Endothelial cell of umbilical vein (primary cell): Measurements from ENCODE around the gene WDR90. TPM values are rescaled to one million over a fixed set of nuclear protein-coding genes. Genes with fewer than 3 reads are reported as not detected.

Experiments
- BruUV-seq: library from RNA; stranded (reverse); fragments of 400-500 nt; replicated peaks from 2 replicates; lab custom pipeline; 2021; lab: Mats Ljungman, UMichigan
- CTCF ChIA-PET: fragments of 300-600, 350-600 bp; sonication (Branson Sonifier 250); formaldehyde crosslinking; loops from one replicate; lab custom pipeline; 2021; ENCODE audit warnings: antibody characterized with exemption, inconsistent platforms; lab: Charles Lee
- POLR2A ChIA-PET: fragments of 300-600, 350-600 bp; sonication (Branson Sonifier 250); formaldehyde crosslinking; loops from one replicate; lab custom pipeline; 2021; ENCODE audit warnings: antibody characterized with exemption, inconsistent platforms; lab: Charles Lee
- DNase-seq: peaks from one replicate; pipeline ENCODE4 v3.0.0-alpha.2; 2011; ENCODE audit warnings: low read depth, low spot score
- FAIRE-seq: peaks from 2 replicates; lab custom pipeline; 2011; peaks lifted over from hg19 to GRCh38; lab: Jason Lieb, UNC
- H2AFZ ChIP-seq: 2 replicates; pipeline ENCODE4 v1.6.0; 2012; ENCODE audit warnings: low read depth, low read length, control low read depth, inconsistent platforms
- H3K27ac ChIP-seq: 2 replicates; pipeline ENCODE4 v1.5.1; 2011; ENCODE audit warnings: low read depth, mild to moderate bottlenecking, control low read depth, low read length, moderate library complexity; ENCODE audit not compliant: insufficient read depth
- H3K27me3 ChIP-seq, 2 experiments: 2 replicates each; pipeline versions ENCODE4 v1.6.0 to v1.6.1; 2011; ENCODE audit warnings: low read length in 2 of 2, mixed read lengths in 1 of 2; ENCODE audit not compliant: control insufficient read depth in 2 of 2, insufficient read depth in 2 of 2
- H3K36me3 ChIP-seq, 2 experiments: 2 replicates in 1 of 2; 3 replicates in 1 of 2; pipeline ENCODE4 v1.5.1; 2011; ENCODE audit warnings: low read length in 2 of 2, mild to moderate bottlenecking in 1 of 2, moderate library complexity in 1 of 2; ENCODE audit not compliant: control insufficient read depth in 2 of 2, insufficient read depth in 2 of 2; ENCODE audit errors: extremely low read depth in 1 of 2
- H3K4me1 ChIP-seq: 3 replicates; pipeline ENCODE4 v1.5.1; 2011; ENCODE audit warnings: mild to moderate bottlenecking, low read length; ENCODE audit not compliant: control insufficient read depth, insufficient read depth; ENCODE audit errors: extremely low read depth
- H3K4me2 ChIP-seq: 2 replicates; pipeline ENCODE4 v1.6.1; 2011; ENCODE audit warnings: low read length, control low read depth, mixed read lengths; ENCODE audit not compliant: insufficient read depth
- H3K4me3 ChIP-seq, 3 experiments: fragments of 200-600 bp in 1 of 3; sonication (generic), shearing (Covaris generic) in 1 of 3; replicated peaks in 1 of 3; 2 replicates each; pipeline ENCODE4 v1.5.1; 2011 to 2016; ENCODE audit warnings: control low read depth in 3 of 3, low read length in 3 of 3, mild to moderate bottlenecking in 2 of 3, inconsistent platforms in 1 of 3, low read depth in 1 of 3, moderate library complexity in 1 of 3; ENCODE audit not compliant: insufficient read depth in 1 of 3
- H3K79me2 ChIP-seq: 2 replicates; pipeline ENCODE4 v1.6.0; 2012; ENCODE audit warnings: low read length, inconsistent platforms; ENCODE audit not compliant: control insufficient read depth, insufficient read depth
- H3K9ac ChIP-seq: replicated peaks from 2 replicates; pipeline ENCODE3; 2011; ENCODE audit warnings: low read length, control low read depth; ENCODE audit not compliant: insufficient read depth; ENCODE audit errors: extremely low read depth
- H3K9me1 ChIP-seq: replicated peaks from 3 replicates; pipeline ENCODE4 v1.6.0; 2011; ENCODE audit warnings: mild to moderate bottlenecking, low read length; ENCODE audit not compliant: control insufficient read depth, insufficient read depth; ENCODE audit errors: extremely low read depth
- H3K9me3 ChIP-seq: replicated peaks from 2 replicates; pipeline ENCODE4 v1.5.1; 2012; ENCODE audit warnings: low read length, inconsistent platforms; ENCODE audit not compliant: control insufficient read depth, insufficient read depth
- H4K20me1 ChIP-seq: replicated peaks from 2 replicates; pipeline ENCODE3; 2011; ENCODE audit warnings: mild to moderate bottlenecking, low read length; ENCODE audit not compliant: control insufficient read depth, insufficient read depth; ENCODE audit errors: extremely low read depth
- CTCF ChIP-seq, 2 donors: IDR thresholded peaks; 1 replicate in 1 of 2; 2 replicates in 1 of 2; pipeline ENCODE4 v1.5.1; 2011; ENCODE audit warnings: low read length in 2 of 2, mild to moderate bottlenecking in 2 of 2, moderate library complexity in 2 of 2, control low read depth in 1 of 2, inconsistent platforms in 1 of 2, low read depth in 1 of 2; ENCODE audit not compliant: insufficient read depth in 1 of 2; ENCODE audit errors: extremely low read depth in 1 of 2
- EZH2 ChIP-seq: IDR thresholded peaks from 2 replicates; pipeline ENCODE4 v1.6.1; 2012; ENCODE audit warnings: borderline replicate concordance, low read depth, mild to moderate bottlenecking, moderate library complexity, low read length, inconsistent platforms; ENCODE audit not compliant: severe bottlenecking
- FOS ChIP-seq: IDR thresholded peaks from 2 replicates; pipeline ENCODE4 v1.6.1; 2011; ENCODE audit warnings: mild to moderate bottlenecking, low read length, moderate library complexity, borderline replicate concordance; ENCODE audit not compliant: insufficient read depth
- GATA2 ChIP-seq: IDR thresholded peaks from 2 replicates; pipeline ENCODE4 v1.7.0; 2011; ENCODE audit warnings: low read depth, mild to moderate bottlenecking, moderate library complexity, mixed read lengths, low read length; ENCODE audit not compliant: insufficient read length, insufficient read depth
- JUN ChIP-seq: IDR thresholded peaks from 2 replicates; pipeline ENCODE4 v1.6.1; 2011; ENCODE audit warnings: borderline replicate concordance, low read depth; ENCODE audit not compliant: insufficient read length, insufficient read depth
- MAX ChIP-seq: IDR thresholded peaks from 2 replicates; pipeline ENCODE4 v1.6.1; 2011; ENCODE audit not compliant: insufficient read depth, insufficient read length
- MYC ChIP-seq: IDR thresholded peaks from one replicate; pipeline ENCODE4 v1.6.1; 2011; ENCODE audit warnings: mild to moderate bottlenecking, low read depth, low read length
- POLR2A ChIP-seq: IDR thresholded peaks from 2 replicates; pipeline ENCODE4 v1.6.1; 2012; ENCODE audit warnings: low read depth, mild to moderate bottlenecking, control low read depth, low read length
- POLR2AphosphoS5 ChIP-seq: IDR thresholded peaks from 2 replicates; pipeline ENCODE4 v1.6.1; 2012; ENCODE audit warnings: low read depth, mild to moderate bottlenecking, control low read depth, low read length, moderate library complexity; ENCODE audit not compliant: insufficient read depth
- dilution Hi-C: fragments of 300-500 bp; cut with MboI; formaldehyde crosslinking; loops from one replicate; pipeline ENCODE4 v1.15.0; 2019; ENCODE audit warnings: low sequenced_read_pairs; ENCODE audit not compliant: extremely low pct_ligation_motif_present
- intact Hi-C: fragments of 100-400 bp; cut with micrococcal nuclease; formaldehyde crosslinking; loops from one replicate; pipeline ENCODE4 v1.10.0; 2022
- polyA plus RNA-seq, 4 experiments: library from polyadenylated mRNA; depleted of rRNA in 3 of 4; stranded (reverse) in 3 of 4; unstranded in 1 of 4; fragments of >200 nt; gene quantifications; 2 replicates each; pipeline versions ENCODE4 v1.2.1 to v1.2.3, GENCODE V29; 2011 to 2012; ENCODE audit warnings: missing spikeins in 1 of 4
- total RNA-seq: library from RNA; stranded (reverse); gene quantifications from 2 replicates; pipeline ENCODE4 v1.2.3, GENCODE V29; 2021

The WDR90 gene
- total and polyA plus RNA-seq, 2 donors (not counting 3 experiments of a cell fraction or from before 2014, with no cell fraction given), result 22.2 to 51.8 TPM

DNA sequence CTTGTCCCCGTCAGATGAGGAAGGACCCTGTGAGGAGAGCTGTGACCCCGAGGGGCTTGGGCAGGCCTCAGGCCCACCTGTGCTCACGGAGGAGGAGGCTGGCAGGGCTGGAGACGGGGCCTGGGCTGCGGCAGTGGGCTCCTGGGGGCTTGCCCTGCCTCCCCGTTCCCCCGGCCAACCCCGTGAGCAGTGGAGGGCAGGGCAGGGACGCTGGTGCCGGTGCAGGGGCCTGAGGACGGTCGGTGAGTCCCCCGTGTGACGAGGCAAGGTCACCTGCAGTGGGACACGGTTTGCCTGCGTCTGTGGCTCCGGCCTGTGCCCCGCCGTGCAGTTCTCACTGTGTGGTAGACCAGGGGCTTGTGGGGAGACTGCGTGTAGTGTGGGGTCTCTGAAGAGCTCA is 10.5 kb downstream of the WDR90 start:
- TF ChIP-seq JUN, result no peak
- no peak for TF ChIP-seq FOS
- no peak for TF ChIP-seq MAX
- no peak for TF ChIP-seq POLR2AphosphoS5
- no peak for TF ChIP-seq EZH2
- no peak for TF ChIP-seq POLR2A
- no peak for TF ChIP-seq CTCF (IDR thresholded peaks at IDR 0.05; ENCODE audit: extremely low read depth in 1 of 2, insufficient read depth in 1 of 2, low read depth in 1 of 2, low read length in 2 of 2)
- TF ChIP-seq MYC, result no peak
- no peak for TF ChIP-seq GATA2
- FAIRE-seq (no peak), DNase-seq (no peak)
- Histone ChIP-seq H3K9me3 (no peaks in the 10 kb centered on the region), H3K4me3 (no peak overlapping the region), H3K27me3 (no peaks in the 10 kb centered on the region), H4K20me1 (no peaks in the 10 kb centered on the region), H3K36me3 (peaks cover 0 to 3% of the 10 kb centered on the region in 2 experiments), H3K27ac (no peak overlapping the region), H3K4me2 (no peak overlapping the region), H3K4me1 (no peaks in the 10 kb centered on the region), H3K79me2 (no peaks in the 10 kb centered on the region), H3K9ac (no peak overlapping the region), H3K9me1 (no peaks in the 10 kb centered on the region), H2AFZ (no peak overlapping the region)
- CTCF ChIA-PET, result interaction anchor here (0.9 to 1.9 kb wide), 8 partner anchors 10 to 81 kb away, joined by 3 to 11 read pairs (median 4); partner anchors contain the start of genes METTL26, RHBDL1 and WDR90
- BruUV-seq, result no TSS peak
- dilution Hi-C loops, result no loop called here
- POLR2A ChIA-PET, result no interaction called here
- intact Hi-C loops, result loop anchor here (1.0 kb wide), 5 partner anchors 10 to 267 kb away; partner anchors contain the start of gene WDR90
